SK-N-MC (cell line): ENCODE data around the gene OGFOD3.

Experiments
- DNase-seq: peaks from one replicate; pipeline ENCODE4 v3.0.0-alpha.2; 2011; ENCODE audit warnings: low read depth, low spot score
- H3K27ac ChIP-seq: fragments of 200-600 bp; sonication (generic); 2 replicates; pipeline ENCODE4 v1.5.1; 2016; ENCODE audit warnings: mixed run types
- H3K36me3 ChIP-seq: fragments of 200-600 bp; sonication (generic); 2 replicates; pipeline ENCODE4 v1.6.1; 2017; ENCODE audit warnings: antibody characterized with exemption, low read length, mixed read lengths; ENCODE audit not compliant: insufficient read depth
- H3K4me3 ChIP-seq: fragments of 200-600 bp; sonication (generic); 2 replicates; pipeline ENCODE4 v1.5.1; 2016
- H3K9ac ChIP-seq: fragments of 200-600 bp; sonication (generic); 2 replicates; pipeline ENCODE4 v1.8.0; 2017; ENCODE audit warnings: mixed run types, mixed read lengths; ENCODE audit not compliant: insufficient read length
- H3K9me3 ChIP-seq: fragments of 200-600 bp; sonication (generic); 2 replicates; pipeline ENCODE4 v1.6.1; 2017; ENCODE audit warnings: low read depth, mild to moderate bottlenecking, antibody characterized with exemption, low read length, moderate library complexity, mixed read lengths
- EZH2 ChIP-seq: fragments of 200-600 bp; sonication (generic); IDR thresholded peaks from one replicate; pipeline ENCODE4 v1.6.1; 2017; ENCODE audit warnings: antibody characterized with exemption
- FOXP2 ChIP-seq: optimal IDR thresholded peaks from 2 replicates; pipeline ENCODE3; 2011; ENCODE audit warnings: mild to moderate bottlenecking, moderate library complexity; ENCODE audit not compliant: insufficient read depth; ENCODE audit errors: extremely low read length, control extremely low read depth
- POLR2AphosphoS5 ChIP-seq: IDR thresholded peaks from 2 replicates; pipeline ENCODE4 v1.6.1; 2012; ENCODE audit warnings: mild to moderate bottlenecking, low read depth, low read length, borderline replicate concordance

OGFOD3 gene

DNA sequence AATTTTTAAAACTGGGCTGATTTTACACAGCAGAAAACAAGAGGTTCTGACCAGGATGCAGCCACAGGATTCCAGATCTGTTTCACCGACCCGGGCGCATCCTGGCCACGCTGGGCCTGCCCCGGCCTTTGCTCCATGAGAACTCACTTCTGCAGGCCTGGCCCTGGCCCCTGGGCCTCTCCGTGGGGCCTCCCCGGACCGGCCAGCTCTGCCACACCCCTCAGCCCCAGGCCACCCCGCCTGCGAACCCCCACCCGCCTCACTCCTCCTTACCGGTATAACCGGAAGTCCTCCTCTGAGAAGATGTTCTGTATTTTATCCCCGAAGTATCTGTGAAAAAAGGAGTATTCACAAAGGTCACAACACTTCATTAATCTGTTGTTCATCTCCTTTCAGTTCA, 13.3 kb downstream of the OGFOD3 start:
- no peak overlapping the region for H3K9ac ChIP-seq
- no peak for DNase-seq
- no peak overlapping the region for H3K4me3 ChIP-seq
- H3K36me3 ChIP-seq: no peaks in the 10 kb centered on the region; the same call in 1 of the 2 replicates
- no peak for TF ChIP-seq FOXP2
- no peak for TF ChIP-seq POLR2AphosphoS5
- no peak for TF ChIP-seq EZH2
- no peak overlapping the region for H3K27ac ChIP-seq
- no peaks in the 10 kb centered on the region for H3K9me3 ChIP-seq

DNA sequence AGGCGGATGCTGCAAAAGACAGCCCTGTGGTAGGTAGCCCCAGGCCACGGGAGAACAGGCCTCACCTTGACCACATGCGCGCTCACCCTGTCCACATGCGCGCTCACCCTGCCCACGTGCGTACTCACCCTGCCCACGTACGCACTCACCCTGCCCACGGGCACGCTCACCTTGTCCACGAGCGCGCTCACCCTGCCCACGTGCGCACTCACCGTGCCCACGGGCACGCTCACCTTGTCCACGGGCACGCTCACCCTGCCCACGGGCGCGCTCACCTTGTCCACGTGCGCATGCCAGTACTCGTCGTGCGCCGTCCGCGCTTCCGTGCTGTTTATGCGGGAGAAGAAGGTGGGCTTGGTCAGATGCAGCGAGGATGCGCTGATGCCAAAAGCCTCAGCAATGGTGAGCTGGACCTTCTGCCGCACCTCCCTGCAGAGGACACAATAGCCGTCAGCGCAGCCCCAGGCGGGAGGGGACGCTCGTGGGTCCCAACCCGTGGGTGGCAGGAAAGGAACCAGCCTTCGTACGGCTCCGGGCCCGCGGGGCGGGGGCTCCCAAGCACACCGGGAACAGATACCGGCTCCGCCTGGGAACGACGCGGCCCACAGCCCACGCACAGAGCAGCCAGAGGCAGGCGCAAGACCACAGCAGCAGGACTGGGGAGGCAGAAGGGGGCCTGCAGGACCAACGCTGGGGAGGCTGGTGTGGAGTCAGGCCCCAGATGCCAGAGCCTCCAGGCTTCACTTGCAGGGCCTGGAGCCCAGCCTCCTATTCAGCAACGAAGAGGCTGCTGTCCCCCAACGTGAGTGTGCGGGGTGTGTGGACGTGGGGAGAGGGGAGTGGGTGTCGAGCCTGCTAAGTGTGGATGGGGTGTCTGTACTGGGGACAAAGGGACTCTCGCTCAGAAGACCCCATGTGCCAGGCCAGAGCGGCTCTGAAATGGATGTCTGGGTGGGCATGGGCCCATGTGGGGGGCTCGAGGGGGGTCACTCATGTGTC, 14.4 kb downstream of the OGFOD3 start:
- Histone ChIP-seq H3K4me3 (no peak overlapping the region), H3K36me3 (no peaks in the 10 kb centered on the region; the same call in 1 of the 2 replicates), H3K27ac (no peak overlapping the region), H3K9me3 (no peaks in the 10 kb centered on the region), H3K9ac (no peak overlapping the region)
- TF ChIP-seq POLR2AphosphoS5 (no peak), EZH2 (no peak), FOXP2 (no peak)
- no peak for DNase-seq

DNA sequence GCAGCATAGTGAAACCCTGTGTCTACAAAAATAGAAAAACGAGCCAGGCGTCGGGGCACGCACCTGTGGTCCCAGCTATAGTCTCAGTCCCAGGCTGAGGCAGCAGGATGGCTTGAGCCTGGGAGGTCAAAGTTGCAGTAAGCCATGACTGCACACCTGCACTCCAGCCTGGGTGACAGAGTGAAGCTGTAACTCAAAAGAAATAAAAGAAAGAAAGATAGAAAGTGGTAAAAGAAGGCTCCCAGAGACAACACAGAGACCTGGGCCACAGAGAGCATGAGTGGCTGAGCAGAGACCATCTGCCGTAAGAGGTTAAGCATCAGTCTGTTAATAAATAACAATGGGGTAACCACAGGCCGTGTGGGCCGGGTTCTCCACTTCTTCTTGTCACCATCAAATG, 15.5 kb downstream of the OGFOD3 start:
- Histone ChIP-seq H3K9ac (no peak overlapping the region), H3K27ac (no peak overlapping the region), H3K36me3 (no peaks in the 10 kb centered on the region; the same call in 1 of the 2 replicates), H3K4me3 (no peak overlapping the region), H3K9me3 (no peaks in the 10 kb centered on the region)
- DNase-seq: no peak
- TF ChIP-seq FOXP2 (no peak), EZH2 (no peak), POLR2AphosphoS5 (no peak)

DNA sequence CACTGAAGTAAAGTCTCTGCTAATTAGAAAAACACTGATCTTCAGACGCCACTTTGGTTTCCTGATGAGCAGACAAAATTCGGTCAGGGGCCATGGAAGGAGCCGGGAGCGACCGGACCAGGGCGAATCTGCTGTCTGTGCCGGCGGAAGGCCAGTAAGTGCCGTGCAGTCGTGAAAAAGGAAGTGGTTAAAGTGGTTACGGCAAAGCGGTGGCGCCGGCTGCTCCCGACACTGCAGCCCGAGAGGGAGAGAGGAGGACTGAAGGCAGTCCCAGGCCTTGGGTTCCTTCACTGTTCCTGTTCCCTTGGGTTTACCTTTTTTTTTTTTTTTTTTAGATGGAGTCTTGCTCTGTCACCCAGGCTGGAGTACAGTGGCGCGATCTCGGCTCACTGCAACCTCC, 17.6 kb downstream of the OGFOD3 start:
- peak overlapping the region; percentile 60; the same call in 1 of the 2 replicates for H3K27ac ChIP-seq
- H3K9ac ChIP-seq: no peak overlapping the region
- H3K4me3 ChIP-seq: no peak overlapping the region
- TF ChIP-seq EZH2 (no peak), FOXP2 (no peak), POLR2AphosphoS5 (no peak)
- H3K36me3 ChIP-seq: no peaks in the 10 kb centered on the region; the same call in 1 of the 2 replicates
- no peak for DNase-seq
- H3K9me3 ChIP-seq: no peaks in the 10 kb centered on the region

DNA sequence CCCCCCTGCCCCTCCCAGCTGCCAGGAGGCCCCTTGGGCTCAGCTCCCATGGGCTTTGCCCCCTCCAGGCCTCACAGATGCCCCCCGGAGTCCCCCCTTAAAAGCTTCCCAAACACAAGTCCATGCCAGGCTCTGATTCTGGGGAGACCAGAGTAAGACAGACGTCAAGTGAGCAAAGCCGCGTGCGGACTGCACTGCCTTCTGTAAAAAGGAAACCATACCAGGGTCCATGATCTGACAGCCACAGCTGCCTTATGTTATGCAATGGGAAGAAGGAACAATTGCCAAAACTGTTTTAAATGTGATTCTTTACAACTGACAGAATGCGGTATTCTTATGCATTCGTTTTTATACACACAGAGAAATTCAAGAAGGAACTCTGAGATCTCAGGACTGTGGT, 18.2 kb downstream of the OGFOD3 start:
- TF ChIP-seq FOXP2: no peak
- no peak for TF ChIP-seq POLR2AphosphoS5
- TF ChIP-seq EZH2: no peak
- H3K27ac ChIP-seq: no peak overlapping the region
- no peaks in the 10 kb centered on the region; the same call in 1 of the 2 replicates for H3K36me3 ChIP-seq
- no peaks in the 10 kb centered on the region for H3K9me3 ChIP-seq
- no peak overlapping the region for H3K4me3 ChIP-seq
- peak overlapping the region; percentile 25 for H3K9ac ChIP-seq
- no peak for DNase-seq

DNA sequence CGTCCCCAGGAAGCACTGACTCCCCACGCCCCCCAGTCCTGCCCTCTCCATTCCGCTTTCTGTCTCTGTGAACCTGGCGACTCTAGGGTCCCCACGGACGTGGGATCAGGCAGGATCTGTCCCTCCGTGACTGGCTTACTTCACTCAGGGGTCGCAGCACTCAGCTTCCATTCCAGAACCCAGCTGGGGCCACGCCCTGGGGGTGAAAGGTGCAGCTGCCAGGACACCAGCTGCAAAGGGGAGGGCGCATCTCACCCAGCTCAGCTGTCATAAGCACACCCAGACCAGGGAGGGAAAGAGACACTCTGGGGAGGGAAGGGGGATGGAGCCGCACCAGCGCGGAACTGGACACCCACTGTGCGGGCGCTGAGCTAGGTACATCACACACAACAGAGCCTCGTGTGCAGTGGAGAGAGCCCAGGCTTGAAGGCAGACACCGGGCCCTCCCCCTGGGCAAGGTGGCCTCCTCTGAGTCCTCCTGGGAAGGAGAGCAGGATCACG, 18.7 kb downstream of the OGFOD3 start:
- TF ChIP-seq POLR2AphosphoS5: no peak
- TF ChIP-seq FOXP2: no peak
- TF ChIP-seq EZH2: no peak
- no peaks in the 10 kb centered on the region for H3K9me3 ChIP-seq
- peak overlapping the region; percentile 76 for H3K27ac ChIP-seq
- H3K4me3 ChIP-seq: peak overlapping the region; percentile 21
- H3K36me3 ChIP-seq: no peaks in the 10 kb centered on the region; the same call in 1 of the 2 replicates
- no peak for DNase-seq
- no peak overlapping the region for H3K9ac ChIP-seq

DNA sequence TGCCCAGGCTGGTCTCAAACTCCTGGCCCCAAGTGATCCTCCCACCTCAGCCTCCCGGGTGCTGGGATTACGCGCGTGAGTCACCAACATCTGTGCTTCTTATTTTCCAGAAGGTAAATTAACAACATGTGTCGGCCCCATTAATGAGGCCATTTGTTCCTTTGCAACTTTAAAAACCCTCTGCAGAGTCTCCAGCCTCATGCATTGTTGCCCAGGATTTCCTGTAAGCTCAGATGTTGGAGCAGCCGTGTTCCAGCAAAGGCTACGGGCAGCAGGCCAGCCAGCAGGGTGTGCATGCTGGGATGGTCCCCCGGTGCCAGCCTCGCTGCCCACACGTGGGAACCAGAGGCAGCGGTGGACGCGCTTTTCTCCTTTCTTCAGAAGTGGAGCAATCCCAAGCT, 19.3 kb downstream of the OGFOD3 start:
- TF ChIP-seq FOXP2 (no peak), EZH2 (no peak), POLR2AphosphoS5 (no peak)
- peak overlapping the region; percentile 21 for H3K4me3 ChIP-seq
- H3K36me3 ChIP-seq: no peaks in the 10 kb centered on the region; the same call in 1 of the 2 replicates
- peak overlapping the region; percentile 76 for H3K27ac ChIP-seq
- no peaks in the 10 kb centered on the region for H3K9me3 ChIP-seq
- no peak for DNase-seq
- H3K9ac ChIP-seq: no peak overlapping the region

DNA sequence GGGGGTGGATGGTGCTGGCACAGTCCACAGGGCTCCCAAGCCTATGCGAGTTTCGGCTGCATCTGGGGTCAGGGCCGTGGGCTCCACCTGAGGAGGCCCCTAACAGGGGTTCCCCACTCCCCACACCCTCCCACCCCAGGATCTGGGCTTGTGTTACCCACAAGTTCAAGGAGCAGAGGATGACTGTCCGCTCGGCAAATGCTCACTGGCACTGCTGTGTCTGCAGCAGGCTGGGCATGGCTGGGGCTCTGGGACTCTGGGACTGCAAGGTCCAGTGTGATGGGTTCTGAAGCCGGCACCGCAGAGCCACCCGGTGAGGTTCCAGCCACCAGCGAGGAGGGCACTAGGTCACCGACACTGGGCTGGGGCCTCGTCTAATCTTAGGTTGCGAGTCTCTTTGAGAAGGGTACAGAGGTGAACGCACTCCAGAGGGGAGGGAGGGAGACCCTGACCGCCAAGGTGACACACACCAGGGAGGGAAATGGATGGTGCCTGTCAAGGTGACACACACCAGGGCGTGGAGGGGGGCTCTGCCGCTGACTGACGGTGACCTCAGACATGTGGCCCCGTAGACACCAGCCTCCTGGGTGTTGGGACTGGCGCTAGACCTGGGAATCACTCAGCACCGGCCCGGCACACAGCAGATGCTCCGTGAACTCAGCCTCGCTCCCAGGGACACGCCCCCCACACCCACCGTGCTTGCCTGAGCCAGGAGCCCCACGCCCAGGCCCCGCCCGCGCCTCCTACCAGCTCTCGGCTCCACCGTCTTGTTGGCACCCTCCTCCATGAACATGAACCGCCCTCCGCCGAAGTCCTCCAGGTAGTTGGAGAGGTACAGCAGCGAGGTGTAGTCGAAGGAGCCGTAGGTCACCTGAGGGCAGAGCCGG, 20.7 kb downstream of the OGFOD3 start:
- no peaks in the 10 kb centered on the region for H3K9me3 ChIP-seq
- H3K27ac ChIP-seq: no peak overlapping the region
- H3K9ac ChIP-seq: no peak overlapping the region
- no peak for DNase-seq
- TF ChIP-seq EZH2 (no peak), FOXP2 (no peak), POLR2AphosphoS5 (no peak)
- H3K36me3 ChIP-seq: no peaks in the 10 kb centered on the region
- no peak overlapping the region for H3K4me3 ChIP-seq
